Nephron progenitor cell (in vitro differentiated cells): ENCODE data around the gene P3H2.

ENCODE experiments used
- DNase-seq: peaks from one replicate; pipeline ENCODE4 v3.0.0; 2021
- H3K27ac Mint-ChIP-seq: 2 replicates; pipeline ENCODE4 v1.8.0; 2021; ENCODE audit warnings: mild to moderate bottlenecking, moderate library complexity, mixed read lengths
- H3K27me3 Mint-ChIP-seq: 2 replicates; pipeline ENCODE4 v1.8.0; 2021; ENCODE audit warnings: mild to moderate bottlenecking, low read depth, mixed read lengths; ENCODE audit not compliant: poor library complexity
- H3K36me3 Mint-ChIP-seq: 2 replicates; pipeline ENCODE4 v1.8.0; 2021; ENCODE audit warnings: low read depth, mixed read lengths
- H3K4me1 Mint-ChIP-seq: 2 replicates; pipeline ENCODE4 v1.8.0; 2021; ENCODE audit warnings: mixed read lengths
- H3K4me3 Mint-ChIP-seq: 2 replicates; pipeline ENCODE4 v1.8.0; 2021; ENCODE audit warnings: mild to moderate bottlenecking, moderate library complexity, mixed read lengths
- H3K9me3 Mint-ChIP-seq: 2 replicates; pipeline ENCODE4 v1.8.0; 2021; ENCODE audit warnings: mild to moderate bottlenecking, moderate library complexity, mixed read lengths
- TF ChIP-seq, protein P1 (sequence below): fragments of 200-600 bp; sonication (generic); IDR thresholded peaks from 2 replicates; pipeline ENCODE4 v1.5.0; 2021; ENCODE audit warnings: antibody characterized with exemption

Gene P3H2

GRCh38 chr3:190000861-190001196 is 119.9 kb downstream of the P3H2 start:
- no peaks in the 10 kb centered on the region for H3K27me3 Mint-ChIP-seq
- H3K4me1 Mint-ChIP-seq, result peaks cover 38% of the 10 kb centered on the region
- no peaks in the 10 kb centered on the region for H3K9me3 Mint-ChIP-seq
- H3K36me3 Mint-ChIP-seq, result no peaks in the 10 kb centered on the region
- DNase-seq, result no peak
- H3K27ac Mint-ChIP-seq, result peak overlapping the region; percentile 98
- TF ChIP-seq, protein P1, sequence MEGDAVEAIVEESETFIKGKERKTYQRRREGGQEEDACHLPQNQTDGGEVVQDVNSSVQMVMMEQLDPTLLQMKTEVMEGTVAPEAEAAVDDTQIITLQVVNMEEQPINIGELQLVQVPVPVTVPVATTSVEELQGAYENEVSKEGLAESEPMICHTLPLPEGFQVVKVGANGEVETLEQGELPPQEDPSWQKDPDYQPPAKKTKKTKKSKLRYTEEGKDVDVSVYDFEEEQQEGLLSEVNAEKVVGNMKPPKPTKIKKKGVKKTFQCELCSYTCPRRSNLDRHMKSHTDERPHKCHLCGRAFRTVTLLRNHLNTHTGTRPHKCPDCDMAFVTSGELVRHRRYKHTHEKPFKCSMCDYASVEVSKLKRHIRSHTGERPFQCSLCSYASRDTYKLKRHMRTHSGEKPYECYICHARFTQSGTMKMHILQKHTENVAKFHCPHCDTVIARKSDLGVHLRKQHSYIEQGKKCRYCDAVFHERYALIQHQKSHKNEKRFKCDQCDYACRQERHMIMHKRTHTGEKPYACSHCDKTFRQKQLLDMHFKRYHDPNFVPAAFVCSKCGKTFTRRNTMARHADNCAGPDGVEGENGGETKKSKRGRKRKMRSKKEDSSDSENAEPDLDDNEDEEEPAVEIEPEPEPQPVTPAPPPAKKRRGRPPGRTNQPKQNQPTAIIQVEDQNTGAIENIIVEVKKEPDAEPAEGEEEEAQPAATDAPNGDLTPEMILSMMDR, result no peak
- H3K4me3 Mint-ChIP-seq, result peak overlapping the region; percentile 18

DNA sequence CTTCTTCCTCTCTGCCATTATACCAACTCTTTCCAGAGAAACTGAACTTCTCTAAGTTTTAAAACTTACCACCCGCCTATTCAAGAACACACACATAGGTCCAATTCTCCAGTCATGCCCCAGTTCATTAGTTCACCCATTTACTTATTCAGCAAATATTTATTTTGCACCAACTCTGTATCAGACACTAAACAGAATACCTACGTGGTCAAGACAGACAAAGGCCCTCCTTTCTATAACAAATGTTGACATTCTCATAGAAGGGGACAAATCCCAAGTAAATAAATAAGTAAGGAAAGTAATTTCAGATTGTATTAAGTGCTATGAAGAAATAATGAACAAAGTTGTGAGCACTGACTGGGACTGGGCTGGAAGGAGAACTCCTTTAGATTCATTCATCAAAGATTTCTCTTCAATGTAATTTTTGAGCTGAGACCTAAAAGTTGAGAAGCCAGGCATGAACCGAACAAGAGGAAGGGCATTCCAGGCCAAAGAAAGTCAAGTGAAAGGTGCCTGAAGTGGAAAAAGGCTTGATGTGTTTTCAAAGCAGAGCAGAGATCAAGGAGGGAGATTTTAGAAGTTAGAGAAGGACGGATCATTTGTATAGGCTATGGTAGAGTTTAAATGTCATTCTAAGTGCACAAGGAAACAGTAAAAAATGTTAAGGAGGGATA is 120.4 kb downstream of the P3H2 start:
- H3K36me3 Mint-ChIP-seq, result no peaks in the 10 kb centered on the region
- peaks cover 37% of the 10 kb centered on the region for H3K4me1 Mint-ChIP-seq
- no peaks in the 10 kb centered on the region for H3K9me3 Mint-ChIP-seq
- no peaks in the 10 kb centered on the region for H3K27me3 Mint-ChIP-seq
- peak overlapping the region; percentile 98 for H3K27ac Mint-ChIP-seq
- no peak for DNase-seq
- H3K4me3 Mint-ChIP-seq, result peak overlapping the region; percentile 18
- TF ChIP-seq, protein P1, result no peak

GRCh38 chr3:189999718-190000117 is 121.0 kb downstream of the P3H2 start:
- H3K27me3 Mint-ChIP-seq, result no peaks in the 10 kb centered on the region
- H3K4me1 Mint-ChIP-seq, result peaks cover 39% of the 10 kb centered on the region
- H3K4me3 Mint-ChIP-seq, result no peak overlapping the region
- TF ChIP-seq, protein P1, result no peak
- H3K36me3 Mint-ChIP-seq, result no peaks in the 10 kb centered on the region
- no peak for DNase-seq
- H3K27ac Mint-ChIP-seq, result peak overlapping the region; percentile 67
- H3K9me3 Mint-ChIP-seq, result no peaks in the 10 kb centered on the region

DNA sequence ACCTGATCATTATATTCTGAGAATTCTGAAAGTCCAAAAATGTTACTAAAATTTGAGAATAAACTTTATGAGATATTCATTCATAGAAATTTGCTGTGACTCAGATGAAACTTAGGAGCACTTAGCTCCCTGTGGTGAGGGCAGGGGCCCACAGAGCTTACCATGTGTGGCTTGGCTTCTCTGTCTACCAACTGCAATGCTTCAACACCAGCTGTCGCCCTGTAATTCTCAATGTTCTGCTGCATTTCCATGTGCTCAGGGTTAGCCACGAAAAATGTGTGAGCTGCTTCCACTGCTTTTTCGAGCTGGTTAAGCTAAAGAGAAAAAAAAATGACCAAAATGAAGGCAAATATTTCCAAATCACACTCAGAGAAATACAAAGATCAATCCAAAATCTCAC is 125.6 kb downstream of the P3H2 start:
- Mint-ChIP-seq H3K4me3 (no peak overlapping the region), H3K4me1 (peaks cover 23% of the 10 kb centered on the region), H3K36me3 (peaks cover 22% of the 10 kb centered on the region), H3K27ac (no peak overlapping the region), H3K27me3 (no peaks in the 10 kb centered on the region), H3K9me3 (no peaks in the 10 kb centered on the region)
- DNase-seq, result no peak
- TF ChIP-seq, protein P1, result no peak

GRCh38 chr3:189990826-189991225 is 129.9 kb downstream of the P3H2 start:
- TF ChIP-seq, protein P1, result no peak
- Mint-ChIP-seq H3K27ac (no peak overlapping the region), H3K4me1 (peaks cover 16% of the 10 kb centered on the region), H3K27me3 (no peaks in the 10 kb centered on the region), H3K9me3 (no peaks in the 10 kb centered on the region), H3K4me3 (no peak overlapping the region), H3K36me3 (peaks cover 39% of the 10 kb centered on the region)
- no peak for DNase-seq

DNA sequence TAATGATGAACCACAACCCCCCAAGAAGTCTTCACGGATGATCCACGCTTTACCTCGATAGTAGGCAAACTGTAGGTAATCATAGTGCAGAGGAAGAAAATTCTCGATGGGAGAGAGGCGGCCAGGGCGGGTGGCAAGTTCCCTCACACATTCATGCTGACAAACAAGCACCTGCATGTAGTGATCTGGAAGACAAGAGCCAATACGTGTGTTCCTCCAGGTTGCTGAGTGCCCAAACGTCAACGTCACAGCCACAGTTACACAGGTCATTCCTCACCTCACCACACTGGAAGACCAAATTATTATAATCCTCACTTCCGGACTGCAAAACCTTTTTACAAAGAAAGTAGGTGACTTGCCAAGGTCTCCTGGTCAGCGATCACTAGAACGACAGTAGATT is 131.8 kb downstream of the P3H2 start:
- TF ChIP-seq, protein P1, result no peak
- H3K4me1 Mint-ChIP-seq, result peaks cover under 1% of the 10 kb centered on the region
- no peak for DNase-seq
- H3K4me3 Mint-ChIP-seq, result no peak overlapping the region
- H3K36me3 Mint-ChIP-seq, result peaks cover 41% of the 10 kb centered on the region
- H3K9me3 Mint-ChIP-seq, result no peaks in the 10 kb centered on the region
- H3K27me3 Mint-ChIP-seq, result no peaks in the 10 kb centered on the region
- peak overlapping the region; percentile 43 for H3K27ac Mint-ChIP-seq
